Ishikawa (cell line): ENCODE data around the gene PXN.

ENCODE experiments used
- CEBPB ChIP-seq: IDR thresholded peaks from 2 replicates; pipeline ENCODE4 v1.6.1; 2012
- CREB1 ChIP-seq: IDR thresholded peaks from 2 replicates; pipeline ENCODE4 v1.6.1; 2012; ENCODE audit warnings: low read depth
- EGR1 ChIP-seq: IDR thresholded peaks from 2 replicates; pipeline ENCODE4 v1.6.1; 2012
- EP300 ChIP-seq: IDR thresholded peaks from 2 replicates; pipeline ENCODE4 v1.6.1; 2012; ENCODE audit warnings: borderline replicate concordance
- FOXM1 ChIP-seq: IDR thresholded peaks from 2 replicates; pipeline ENCODE4 v1.6.1; 2012; ENCODE audit warnings: low read depth, borderline replicate concordance
- MAX ChIP-seq: IDR thresholded peaks from 2 replicates; pipeline ENCODE4 v1.6.1; 2012
- NFIC ChIP-seq: IDR thresholded peaks from 2 replicates; pipeline ENCODE4 v1.6.1; 2012
- RAD21 ChIP-seq: IDR thresholded peaks from 2 replicates; pipeline ENCODE4 v1.6.1; 2012; ENCODE audit warnings: low read depth
- REST ChIP-seq: IDR thresholded peaks from 2 replicates; pipeline ENCODE4 v1.6.1; 2012; ENCODE audit warnings: low read depth, mild to moderate bottlenecking
- TAF1 ChIP-seq: IDR thresholded peaks from 2 replicates; pipeline ENCODE4 v1.6.1; 2012; ENCODE audit warnings: low read depth, mild to moderate bottlenecking
- TCF12 ChIP-seq: IDR thresholded peaks from 2 replicates; pipeline ENCODE4 v1.6.1; 2012; ENCODE audit warnings: low read depth
- TEAD4 ChIP-seq: IDR thresholded peaks from 2 replicates; pipeline ENCODE4 v1.6.1; 2012
- USF1 ChIP-seq: IDR thresholded peaks from 2 replicates; pipeline ENCODE4 v1.6.1; 2012
- YY1 ChIP-seq: IDR thresholded peaks from 2 replicates; pipeline ENCODE4 v1.6.1; 2012; ENCODE audit warnings: low read depth
- ZBTB7A ChIP-seq: IDR thresholded peaks from 2 replicates; pipeline ENCODE4 v1.6.1; 2012; ENCODE audit warnings: low read depth

The PXN gene

DNA sequence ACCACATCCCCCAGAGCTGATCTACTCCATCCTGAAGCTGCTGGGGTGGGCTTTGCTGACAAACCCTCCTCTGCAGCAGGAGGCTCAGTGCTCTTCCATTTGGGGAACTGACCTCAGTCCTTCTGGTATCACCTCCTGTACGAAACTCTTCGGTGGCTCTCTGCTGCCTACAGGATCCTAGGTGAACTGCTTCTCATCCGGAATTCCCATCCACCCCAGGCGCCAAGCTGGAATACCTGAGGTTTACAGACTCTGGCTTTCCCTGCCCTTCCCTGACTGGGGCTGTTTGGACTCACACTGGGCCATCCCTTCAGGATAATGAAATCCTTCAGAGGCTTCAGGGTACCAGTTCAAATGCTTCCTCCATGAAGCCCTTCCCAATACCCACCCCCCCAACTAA is 97.2 kb downstream of the PXN start:
- TF ChIP-seq REST (no peak), RAD21 (no peak), CREB1 (no peak), MAX (no peak), NFIC (no peak), EGR1 (no peak), TCF12 (no peak), TAF1 (no peak), TEAD4 (no peak)

DNA sequence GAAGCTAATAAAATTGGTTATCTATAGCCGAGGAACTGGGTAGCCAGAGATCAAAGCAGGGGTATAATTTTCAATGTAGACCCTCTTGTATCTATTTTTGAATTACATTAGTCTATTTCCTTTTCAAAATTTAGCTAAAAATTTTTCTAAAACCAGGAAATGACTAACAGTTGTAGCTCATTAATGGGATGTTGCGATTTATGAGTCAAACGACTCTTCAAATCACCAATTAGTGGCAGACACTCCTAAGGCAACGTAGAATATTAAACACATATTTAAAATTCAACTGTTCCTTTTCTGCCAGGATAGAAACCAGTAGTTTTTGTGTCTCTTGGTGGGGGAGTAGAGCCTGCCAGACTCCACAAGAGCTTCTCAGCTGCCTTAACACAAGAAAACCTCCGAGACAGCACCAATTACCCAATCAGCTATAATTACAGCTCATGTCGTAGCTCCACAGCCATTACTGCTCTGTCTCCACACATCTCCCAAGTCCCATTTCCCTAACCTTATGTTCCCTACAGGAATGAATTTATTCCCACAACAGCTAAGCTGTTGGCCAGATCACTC is 97.9 kb downstream of the PXN start:
- no peak for TF ChIP-seq RAD21
- TF ChIP-seq CEBPB, result no peak
- TF ChIP-seq FOXM1, result no peak
- no peak for TF ChIP-seq EP300
- no peak for TF ChIP-seq TAF1
- no peak for TF ChIP-seq ZBTB7A
- no peak for TF ChIP-seq MAX
- no peak for TF ChIP-seq EGR1
- TF ChIP-seq NFIC, result no peak
- no peak for TF ChIP-seq USF1
- TF ChIP-seq YY1, result no peak
- no peak for TF ChIP-seq TCF12
- no peak for TF ChIP-seq TEAD4
- TF ChIP-seq REST, result no peak
- no peak for TF ChIP-seq CREB1

GRCh38 chr12:120164293-120164692 is 101.2 kb downstream of the PXN start:
- TF ChIP-seq EP300 (no peak), TCF12 (no peak), EGR1 (no peak), ZBTB7A (no peak), MAX (no peak), TEAD4 (no peak), CREB1 (no peak), REST (no peak), NFIC (no peak)

- TF ChIP-seq CREB1 (no peak), YY1 (no peak), REST (no peak), TCF12 (no peak), FOXM1 (no peak), ZBTB7A (no peak), NFIC (no peak), TAF1 (no peak), USF1 (no peak), MAX (no peak), RAD21 (no peak), EGR1 (no peak), EP300 (no peak), CEBPB (no peak), TEAD4 (no peak)
These were observed 102.8 kb downstream of the PXN start for GRCh38 chr12:120162763-120163162.
